OCI-LY1 (cell line): ENCODE measurements around the gene MAPKAPK3.

Source experiments
- H2AFZ ChIP-seq: fragments of 200-600 bp; sonication (generic), shearing (Covaris generic); 2 replicates; pipeline ENCODE4 v1.6.0; 2014; ENCODE audit warnings: antibody characterized with exemption, mild to moderate bottlenecking, low read length
- H3F3A ChIP-seq: fragments of 200-600 bp; sonication (generic), shearing (Covaris generic); 2 replicates; pipeline ENCODE4 v1.6.0; 2014; ENCODE audit warnings: mild to moderate bottlenecking, antibody characterized with exemption, low read length, moderate library complexity; ENCODE audit not compliant: insufficient read depth
- H3K27ac ChIP-seq: fragments of 200-600 bp; sonication (generic); 2 replicates; pipeline ENCODE4 v1.5.1; 2014; ENCODE audit warnings: low read length, mixed run types, mild to moderate bottlenecking, low read depth; ENCODE audit not compliant: poor library complexity, severe bottlenecking
- H3K27me3 ChIP-seq: fragments of 200-600 bp; sonication (generic); 2 replicates; pipeline ENCODE4 v1.6.0; 2014; ENCODE audit warnings: antibody characterized with exemption, mild to moderate bottlenecking, low read length, moderate library complexity; ENCODE audit not compliant: insufficient read depth
- H3K36me3 ChIP-seq: fragments of 200-600 bp; sonication (generic); 2 replicates; pipeline ENCODE4 v1.6.1; 2014; ENCODE audit warnings: mild to moderate bottlenecking, antibody characterized with exemption, low read length, moderate library complexity, mixed read lengths; ENCODE audit not compliant: insufficient read depth
- H3K4me1 ChIP-seq: fragments of 200-600 bp; sonication (generic); 2 replicates; pipeline ENCODE4 v1.5.1; 2014; ENCODE audit warnings: mild to moderate bottlenecking, low read length, moderate library complexity; ENCODE audit not compliant: insufficient read depth, severe bottlenecking
- H3K4me2 ChIP-seq: fragments of 200-600 bp; sonication (generic), shearing (Covaris generic); 2 replicates; pipeline ENCODE4 v1.6.1; 2014; ENCODE audit warnings: low read length
- H3K4me3 ChIP-seq: fragments of 200-600 bp; sonication (generic); 2 replicates; pipeline ENCODE4 v1.5.1; 2014; ENCODE audit warnings: low read length, low read depth, mild to moderate bottlenecking, mixed read lengths; ENCODE audit not compliant: poor library complexity, severe bottlenecking
- H3K79me2 ChIP-seq: fragments of 200-600 bp; shearing (Covaris generic); 2 replicates; pipeline ENCODE4 v1.6.1; 2016; ENCODE audit warnings: mixed run types, low read length, mixed read lengths; ENCODE audit not compliant: insufficient read depth
- H3K9ac ChIP-seq: fragments of 200-600 bp; sonication (generic), shearing (Covaris generic); 2 replicates; pipeline ENCODE4 v1.6.1; 2014; ENCODE audit warnings: mild to moderate bottlenecking, low read length, mixed read lengths
- H3K9me2 ChIP-seq: fragments of 200-600 bp; sonication (generic), shearing (Covaris generic); 2 replicates; pipeline ENCODE4 v1.6.1; 2014; ENCODE audit warnings: low read depth, mild to moderate bottlenecking, low read length, mixed read lengths
- H3K9me3 ChIP-seq: fragments of 200-600 bp; shearing (Covaris generic); 2 replicates; pipeline ENCODE4 v1.6.1; 2014; ENCODE audit warnings: low read length, mixed read lengths
- H4K20me1 ChIP-seq: fragments of 200-600 bp; sonication (generic), shearing (Covaris generic); 2 replicates; pipeline ENCODE4 v1.6.0; 2016; ENCODE audit warnings: mild to moderate bottlenecking, low read length; ENCODE audit not compliant: insufficient read depth
- CTCF ChIP-seq: fragments of 200-600 bp; sonication (generic), shearing (Covaris generic); IDR thresholded peaks from 2 replicates; pipeline ENCODE4 v1.5.1; 2017; ENCODE audit warnings: mild to moderate bottlenecking, antibody characterized with exemption, low read length, moderate library complexity, mixed read lengths
- EZH2 ChIP-seq: fragments of 200-600 bp; sonication (generic), shearing (Covaris generic); IDR thresholded peaks from 2 replicates; pipeline ENCODE4 v1.8.0; 2017; ENCODE audit warnings: borderline replicate concordance, mixed run types, mild to moderate bottlenecking, antibody characterized with exemption, low read length, moderate library complexity, mixed read lengths

MAPKAPK3 gene

GRCh38 chr3:50658831-50659230 is 41.9 kb downstream of the MAPKAPK3 start:
- no peaks in the 10 kb centered on the region for H3K9me2 ChIP-seq
- no peaks in the 10 kb centered on the region for H3K79me2 ChIP-seq
- H3K27me3 ChIP-seq = no peaks in the 10 kb centered on the region
- H3K4me3 ChIP-seq = no peak overlapping the region
- H3K9me3 ChIP-seq = no peaks in the 10 kb centered on the region
- no peak overlapping the region for H2AFZ ChIP-seq
- H3K4me1 ChIP-seq = no peaks in the 10 kb centered on the region
- H3K4me2 ChIP-seq = no peak overlapping the region
- TF ChIP-seq EZH2 = no peak
- H3K27ac ChIP-seq = no peak overlapping the region
- no peaks in the 10 kb centered on the region for H3K36me3 ChIP-seq
- H3K9ac ChIP-seq = no peak overlapping the region
- H4K20me1 ChIP-seq = no peaks in the 10 kb centered on the region
- no peaks in the 10 kb centered on the region for H3F3A ChIP-seq

- TF ChIP-seq CTCF (no peak), EZH2 (no peak)
- H3K9me2 ChIP-seq = no peaks in the 10 kb centered on the region
- H3K4me3 ChIP-seq = no peak overlapping the region
- H2AFZ ChIP-seq = no peak overlapping the region
- H4K20me1 ChIP-seq = no peaks in the 10 kb centered on the region
- no peaks in the 10 kb centered on the region for H3K9me3 ChIP-seq
- no peak overlapping the region for H3K9ac ChIP-seq
- no peak overlapping the region for H3K4me2 ChIP-seq
- no peaks in the 10 kb centered on the region; the same call in 1 of the 2 replicates for H3K27me3 ChIP-seq
- no peak overlapping the region for H3K27ac ChIP-seq
- no peaks in the 10 kb centered on the region for H3K79me2 ChIP-seq
- no peaks in the 10 kb centered on the region for H3K4me1 ChIP-seq
- H3K36me3 ChIP-seq = no peaks in the 10 kb centered on the region
- no peaks in the 10 kb centered on the region for H3F3A ChIP-seq
Measured at GRCh38 chr3:50660386-50660785, 43.4 kb downstream of the MAPKAPK3 start.

- Histone ChIP-seq H3K27me3 (no peaks in the 10 kb centered on the region; the same call in 1 of the 2 replicates), H3K9me2 (no peaks in the 10 kb centered on the region), H3K79me2 (no peaks in the 10 kb centered on the region), H3F3A (no peaks in the 10 kb centered on the region), H2AFZ (no peak overlapping the region), H3K9ac (no peak overlapping the region), H3K27ac (no peak overlapping the region), H4K20me1 (no peaks in the 10 kb centered on the region), H3K4me3 (no peak overlapping the region), H3K4me1 (no peaks in the 10 kb centered on the region), H3K4me2 (no peak overlapping the region), H3K36me3 (no peaks in the 10 kb centered on the region), H3K9me3 (no peaks in the 10 kb centered on the region)
- no peak for TF ChIP-seq CTCF
- TF ChIP-seq EZH2 = no peak
Measured at GRCh38 chr3:50661321-50661837, 44.4 kb downstream of the MAPKAPK3 start.

GRCh38 chr3:50662408-50662807 is 45.5 kb downstream of the MAPKAPK3 start:
- Histone ChIP-seq H3K36me3 (no peaks in the 10 kb centered on the region), H3K4me2 (no peak overlapping the region), H3K27ac (no peak overlapping the region), H3K79me2 (no peaks in the 10 kb centered on the region), H3K9me2 (no peaks in the 10 kb centered on the region), H4K20me1 (no peaks in the 10 kb centered on the region), H3K9me3 (no peaks in the 10 kb centered on the region), H3K27me3 (no peaks in the 10 kb centered on the region; the same call in 1 of the 2 replicates), H3K4me3 (no peak overlapping the region), H3K9ac (no peak overlapping the region), H2AFZ (no peak overlapping the region), H3K4me1 (no peaks in the 10 kb centered on the region), H3F3A (no peaks in the 10 kb centered on the region)
- no peak for TF ChIP-seq CTCF
- no peak for TF ChIP-seq EZH2
